Nephron progenitor cell (in vitro differentiated cells): ENCODE data around the gene ITGA3.

Source experiments
- DNase-seq: peaks from one replicate; pipeline ENCODE4 v3.0.0; 2021
- H3K27ac Mint-ChIP-seq: 2 replicates; pipeline ENCODE4 v1.8.0; 2021; ENCODE audit warnings: mild to moderate bottlenecking, moderate library complexity, mixed read lengths
- H3K27me3 Mint-ChIP-seq: 2 replicates; pipeline ENCODE4 v1.8.0; 2021; ENCODE audit warnings: mild to moderate bottlenecking, low read depth, mixed read lengths; ENCODE audit not compliant: poor library complexity
- H3K36me3 Mint-ChIP-seq: 2 replicates; pipeline ENCODE4 v1.8.0; 2021; ENCODE audit warnings: low read depth, mixed read lengths
- H3K4me1 Mint-ChIP-seq: 2 replicates; pipeline ENCODE4 v1.8.0; 2021; ENCODE audit warnings: mixed read lengths
- H3K4me3 Mint-ChIP-seq: 2 replicates; pipeline ENCODE4 v1.8.0; 2021; ENCODE audit warnings: mild to moderate bottlenecking, moderate library complexity, mixed read lengths
- H3K9me3 Mint-ChIP-seq: 2 replicates; pipeline ENCODE4 v1.8.0; 2021; ENCODE audit warnings: mild to moderate bottlenecking, moderate library complexity, mixed read lengths
- CTCF ChIP-seq: fragments of 200-600 bp; sonication (generic); IDR thresholded peaks from 2 replicates; pipeline ENCODE4 v1.5.0; 2021; ENCODE audit warnings: antibody characterized with exemption

Gene ITGA3

DNA sequence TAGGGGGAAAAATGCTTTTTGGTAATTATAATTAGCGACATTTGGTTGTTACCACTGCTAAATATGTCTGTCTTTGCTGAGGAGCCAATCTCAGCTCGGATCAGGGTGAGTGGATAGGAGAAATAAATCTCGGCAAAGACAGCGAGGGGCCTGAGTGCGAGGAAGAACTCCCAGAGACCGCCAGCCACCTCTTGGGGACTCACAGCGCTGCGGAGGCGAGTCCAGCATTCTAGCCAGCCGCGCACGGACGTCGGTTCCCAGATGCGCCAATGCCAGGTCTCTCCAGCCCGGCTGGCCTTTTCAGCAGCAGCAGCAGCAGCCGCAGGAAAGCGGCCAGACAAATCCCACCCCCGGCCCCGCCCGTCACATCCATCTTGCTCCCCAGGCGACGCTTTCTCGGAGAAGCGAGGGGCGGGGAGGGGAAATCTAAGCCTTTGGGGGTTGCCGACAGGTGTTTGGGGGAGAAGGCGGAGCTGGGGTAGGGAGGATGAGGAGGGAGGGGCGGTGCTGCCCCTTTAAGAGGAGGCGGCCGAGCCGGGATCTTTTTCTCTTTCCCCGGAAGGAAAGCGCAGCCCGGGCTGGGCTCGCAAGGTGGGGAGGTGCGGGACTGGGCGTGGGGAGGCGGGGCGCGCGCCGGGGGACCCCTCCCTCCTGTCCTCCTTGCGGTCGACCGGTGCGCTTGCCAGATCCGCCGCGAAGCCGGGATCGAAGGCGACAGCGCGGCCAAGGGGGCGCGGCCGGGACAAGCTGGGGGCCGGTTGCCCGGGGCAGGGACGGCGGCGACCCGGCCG lies at the start of gene ITGA3:
Gene ITGA3, plus strand, starts transcription at position 685 of the 791 bp plus-strand sequence. CDS start 330 bp downstream, outside the sequence.
- Mint-ChIP-seq H3K27ac (no peak within 1 kb of the TSS), H3K4me1 (peaks cover 79% of the 10 kb centered on the region), H3K27me3 (peaks cover 45% of the 10 kb centered on the region), H3K9me3 (no peaks in the 10 kb centered on the region), H3K36me3 (no peaks in the 10 kb centered on the region), H3K4me3 (peak within 1 kb of the TSS; percentile 85)
- TF ChIP-seq CTCF, result no peak
- DNase-seq, result peak; percentile 80

DNA sequence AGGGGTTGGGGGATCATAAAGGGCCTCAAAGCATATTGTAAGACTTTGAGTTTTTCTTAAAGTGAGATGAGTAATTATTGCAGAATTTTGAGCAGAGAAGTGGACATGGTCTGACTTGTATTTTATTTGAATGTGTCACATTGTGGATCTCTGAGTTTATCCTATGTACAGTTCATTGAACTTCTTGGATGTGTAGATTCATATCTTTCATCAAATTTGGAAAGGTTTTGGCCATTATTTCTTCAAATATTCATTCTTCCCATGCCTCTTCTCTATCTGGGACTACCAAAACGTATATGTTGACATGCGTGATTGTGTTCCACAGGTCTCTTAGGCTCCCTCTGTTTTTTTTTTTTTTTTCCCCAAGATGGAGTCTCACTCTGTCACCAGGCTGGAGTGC lies 46.6 kb upstream of the ITGA3 start:
- no peak for DNase-seq
- Mint-ChIP-seq H3K27ac (no peak overlapping the region), H3K4me3 (no peak overlapping the region), H3K36me3 (no peaks in the 10 kb centered on the region), H3K9me3 (peaks cover 56% of the 10 kb centered on the region), H3K4me1 (peaks cover 5% of the 10 kb centered on the region), H3K27me3 (peaks cover 70% of the 10 kb centered on the region)
- TF ChIP-seq CTCF, result no peak

DNA sequence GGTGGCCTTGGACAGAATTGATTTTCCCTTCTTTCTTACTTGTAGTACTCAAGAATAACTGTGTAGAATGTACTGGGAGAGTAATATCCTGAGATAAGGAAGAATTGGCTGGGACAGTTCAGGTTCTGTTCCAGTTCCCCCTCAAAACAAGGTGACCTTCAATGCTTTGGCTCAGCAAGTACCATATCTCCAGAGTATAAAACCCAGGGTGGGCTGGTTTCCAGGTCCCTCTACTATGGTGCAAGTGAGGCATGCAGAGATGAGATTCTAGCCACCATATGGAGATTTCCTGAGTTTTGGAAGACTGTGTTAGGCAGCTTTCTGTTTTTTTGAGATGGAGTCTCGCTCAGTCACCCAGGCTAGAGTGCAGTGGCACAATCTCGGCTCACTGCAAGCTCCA lies 42.8 kb upstream of the ITGA3 start:
- DNase-seq, result no peak
- Mint-ChIP-seq H3K27ac (no peak overlapping the region), H3K36me3 (no peaks in the 10 kb centered on the region), H3K9me3 (peaks cover 72% of the 10 kb centered on the region), H3K4me3 (no peak overlapping the region), H3K27me3 (peaks cover 65% of the 10 kb centered on the region), H3K4me1 (no peaks in the 10 kb centered on the region)
- TF ChIP-seq CTCF, result no peak

DNA sequence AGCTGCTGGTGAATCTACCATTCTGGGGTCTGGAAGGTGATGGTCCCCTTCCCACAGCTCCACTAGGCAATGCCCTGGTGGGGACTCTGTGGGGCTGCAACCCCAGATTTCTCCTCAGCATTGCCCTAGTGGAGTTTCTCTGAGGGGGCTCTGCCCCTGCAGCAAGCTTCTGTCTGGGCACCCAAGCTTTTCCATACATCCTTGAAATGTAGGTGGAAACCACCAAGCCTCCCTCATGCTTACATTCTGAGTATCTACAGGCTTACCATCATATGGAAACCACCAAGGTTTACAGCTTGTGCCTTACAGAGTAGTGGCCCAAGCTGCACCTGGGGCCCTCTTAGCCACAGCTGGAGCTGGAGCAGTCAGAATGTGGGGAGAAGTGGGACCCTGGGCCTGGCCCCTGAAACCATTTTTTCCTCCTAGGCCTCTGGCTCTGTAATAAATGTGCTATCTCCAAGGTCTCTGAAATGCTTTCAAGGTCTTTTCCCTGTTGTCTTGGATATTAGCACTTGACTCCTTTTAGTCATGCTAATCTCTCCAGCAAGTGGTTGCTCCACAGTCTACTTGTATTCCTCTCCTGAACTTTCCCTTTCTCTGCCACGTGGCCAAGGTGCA lies 41.3 kb upstream of the ITGA3 start:
- H3K27me3 Mint-ChIP-seq, result peaks cover 62% of the 10 kb centered on the region
- peaks cover 58% of the 10 kb centered on the region for H3K9me3 Mint-ChIP-seq
- TF ChIP-seq CTCF, result no peak
- H3K4me1 Mint-ChIP-seq, result no peaks in the 10 kb centered on the region
- no peak for DNase-seq
- H3K27ac Mint-ChIP-seq, result no peak overlapping the region
- H3K36me3 Mint-ChIP-seq, result no peaks in the 10 kb centered on the region
- H3K4me3 Mint-ChIP-seq, result no peak overlapping the region

DNA sequence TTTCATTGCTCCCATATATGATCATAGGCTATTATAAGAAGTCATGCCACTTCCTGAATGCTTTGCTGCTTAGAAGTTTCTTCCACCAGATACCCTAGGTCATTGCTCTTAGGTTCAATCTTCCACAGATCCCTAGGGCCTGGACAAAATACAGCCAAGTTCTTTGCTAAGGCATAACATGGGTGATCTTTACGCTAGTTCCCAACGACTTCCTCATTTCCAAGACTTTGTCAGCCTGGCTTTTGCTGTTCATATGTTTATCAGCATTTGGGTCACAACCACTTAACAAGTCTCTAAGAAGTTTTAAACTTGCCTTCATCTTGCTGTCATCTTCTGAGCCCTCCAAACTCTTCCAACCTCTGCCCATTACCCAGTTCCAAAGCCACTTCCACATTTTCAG lies 40.8 kb upstream of the ITGA3 start:
- H3K27me3 Mint-ChIP-seq, result peaks cover 59% of the 10 kb centered on the region
- no peak overlapping the region for H3K4me3 Mint-ChIP-seq
- H3K27ac Mint-ChIP-seq, result no peak overlapping the region
- no peak for DNase-seq
- no peaks in the 10 kb centered on the region for H3K4me1 Mint-ChIP-seq
- TF ChIP-seq CTCF, result no peak
- H3K9me3 Mint-ChIP-seq, result peaks cover 52% of the 10 kb centered on the region
- H3K36me3 Mint-ChIP-seq, result no peaks in the 10 kb centered on the region
